Loucy (cell line): ENCODE data around the gene ZNF496.

Experiments used
- EZH2phosphoT487 ChIP-seq: fragments of 200-600 bp; IDR thresholded peaks from 2 replicates; pipeline ENCODE4 v1.6.1; 2018; ENCODE audit warnings: antibody characterized with exemption, mild to moderate bottlenecking, moderate library complexity, borderline replicate concordance
- TF ChIP-seq, protein P1 (sequence below): fragments of 200-600 bp; sonication (generic); conservative IDR thresholded peaks from 2 replicates; pipeline ENCODE4 v1.5.1; 2014; ENCODE audit warnings: mild to moderate bottlenecking, antibody characterized with exemption, low read length

- TF ChIP-seq, protein P1, sequence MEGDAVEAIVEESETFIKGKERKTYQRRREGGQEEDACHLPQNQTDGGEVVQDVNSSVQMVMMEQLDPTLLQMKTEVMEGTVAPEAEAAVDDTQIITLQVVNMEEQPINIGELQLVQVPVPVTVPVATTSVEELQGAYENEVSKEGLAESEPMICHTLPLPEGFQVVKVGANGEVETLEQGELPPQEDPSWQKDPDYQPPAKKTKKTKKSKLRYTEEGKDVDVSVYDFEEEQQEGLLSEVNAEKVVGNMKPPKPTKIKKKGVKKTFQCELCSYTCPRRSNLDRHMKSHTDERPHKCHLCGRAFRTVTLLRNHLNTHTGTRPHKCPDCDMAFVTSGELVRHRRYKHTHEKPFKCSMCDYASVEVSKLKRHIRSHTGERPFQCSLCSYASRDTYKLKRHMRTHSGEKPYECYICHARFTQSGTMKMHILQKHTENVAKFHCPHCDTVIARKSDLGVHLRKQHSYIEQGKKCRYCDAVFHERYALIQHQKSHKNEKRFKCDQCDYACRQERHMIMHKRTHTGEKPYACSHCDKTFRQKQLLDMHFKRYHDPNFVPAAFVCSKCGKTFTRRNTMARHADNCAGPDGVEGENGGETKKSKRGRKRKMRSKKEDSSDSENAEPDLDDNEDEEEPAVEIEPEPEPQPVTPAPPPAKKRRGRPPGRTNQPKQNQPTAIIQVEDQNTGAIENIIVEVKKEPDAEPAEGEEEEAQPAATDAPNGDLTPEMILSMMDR = no peak
- no peak for TF ChIP-seq EZH2phosphoT487
Observed at GRCh38 chr1:247352175-247352574, 20.5 kb upstream of the ZNF496 start.
